Stimulated activated CD4-positive, alpha-beta T cell treated with anti-CD3 and anti-CD28 coated beads, Interleukin-4, amount 100 ng/mL, for 4 hours (primary cell): ENCODE measurements around the gene SCAND1.
A peak's percentile ranks its signal among the peaks of the same experiment; 100 is the strongest.
"Not testable (repeated sequence)": the region's sequence is repeated elsewhere in the genome, so short reads cannot be mapped to it uniquely, and the experiment has no call there.

ENCODE experiments used
- DNase-seq, 2 experiments: peaks; one replicate each; pipeline ENCODE4 v3.0.0-alpha.2; 2020

Gene SCAND1

GRCh38 chr20:35954200-35954906 lies at the start of gene SCAND1:
TSS of gene SCAND1 (minus strand) at chr20:35954502. CDS start at chr20:35954284, 218 bp downstream.
- DNase-seq: peak; percentile 94 to 96

DNA sequence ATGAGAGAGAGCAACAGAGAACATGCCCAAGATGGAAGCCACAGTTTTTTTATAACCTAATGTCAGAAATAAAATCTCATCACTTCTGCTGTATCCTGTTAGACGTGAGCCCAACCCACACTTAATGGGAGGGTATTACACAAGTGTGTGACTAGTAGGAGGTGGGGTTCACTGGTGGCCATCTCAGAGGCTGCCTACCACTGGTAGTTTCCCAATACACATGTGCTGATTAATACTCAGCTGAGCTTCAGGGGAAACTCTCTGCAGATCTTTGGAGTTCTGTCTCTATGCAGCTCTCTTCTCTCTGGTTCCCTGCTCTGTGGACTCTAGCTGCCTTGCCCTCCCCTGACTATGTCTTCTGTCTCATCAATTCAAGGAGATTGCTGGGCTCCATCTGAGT lies 49.7 kb upstream of the SCAND1 start:
- DNase-seq: no peak

DNA sequence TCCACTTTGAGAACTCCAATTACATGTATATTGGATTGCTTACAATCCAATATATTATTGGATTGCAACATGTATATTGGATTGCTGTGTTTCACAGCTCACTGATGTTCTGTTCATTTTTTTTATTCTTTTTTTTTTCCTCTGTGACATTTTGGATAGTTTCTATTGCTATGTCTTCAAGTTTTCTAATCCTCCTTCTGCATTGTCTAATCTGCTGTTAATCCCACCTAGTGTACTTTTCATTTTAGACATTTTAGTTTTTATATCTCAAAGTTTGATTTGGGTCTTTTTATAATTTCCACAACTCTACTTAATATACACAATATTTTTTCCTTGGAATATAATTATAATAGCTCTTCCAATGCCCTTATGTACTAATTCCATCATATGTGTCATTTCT lies 48.6 kb upstream of the SCAND1 start:
- DNase-seq: no peak

- not testable (repeated sequence) for DNase-seq
These were observed 47.0 kb upstream of the SCAND1 start for GRCh38 chr20:36001331-36001730.

DNA sequence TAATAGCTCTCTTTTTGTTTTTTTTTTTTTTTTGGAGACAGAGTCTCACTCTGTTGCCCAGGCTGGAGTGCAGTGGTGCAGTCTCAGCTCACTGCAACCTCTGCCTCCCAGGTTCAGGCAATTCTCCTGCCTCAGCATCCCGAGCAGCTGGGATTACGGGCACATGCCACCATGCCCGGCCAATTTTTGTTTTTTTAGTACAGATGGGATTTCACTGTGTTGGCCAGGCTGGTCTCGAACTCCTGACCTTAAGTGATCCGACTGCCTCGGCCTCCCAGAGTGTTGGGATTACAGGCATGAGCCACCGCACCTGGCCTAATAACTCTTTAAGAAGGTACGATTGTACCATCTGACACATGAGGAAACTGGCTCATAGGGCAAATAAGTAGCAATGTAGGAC lies 42.2 kb upstream of the SCAND1 start:
- DNase-seq: not testable (repeated sequence)

DNA sequence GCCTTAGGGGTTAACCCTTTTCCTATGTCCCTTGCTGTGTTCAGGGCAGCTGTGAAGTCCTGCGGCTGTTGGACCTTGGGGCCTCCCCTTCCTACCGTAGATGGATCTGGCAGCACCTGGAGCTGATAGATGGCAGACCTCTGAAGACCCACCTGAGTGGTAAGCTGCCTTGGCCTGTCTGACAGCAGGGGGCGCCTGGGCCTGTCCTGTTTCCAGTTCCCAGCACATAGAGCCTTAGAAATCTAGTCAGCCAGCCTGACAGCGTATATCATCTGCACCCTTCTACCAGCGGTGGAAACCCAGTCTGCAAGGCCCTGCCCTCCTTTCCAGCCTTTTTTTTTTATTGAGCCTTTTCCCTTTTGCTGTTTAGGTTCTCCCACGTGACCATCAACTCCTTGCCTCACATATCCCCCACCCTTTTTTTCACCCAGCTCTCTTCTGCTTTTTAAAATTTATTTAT lies 40.7 kb upstream of the SCAND1 start:
- peak; percentile 76 to 80 for DNase-seq

GRCh38 chr20:35992713-35993335 lies 38.5 kb upstream of the SCAND1 start:
- DNase-seq: peak; percentile 2 to 16

- DNase-seq: no peak
These were observed 37.0 kb upstream of the SCAND1 start for GRCh38 chr20:35991142-35991771.

DNA sequence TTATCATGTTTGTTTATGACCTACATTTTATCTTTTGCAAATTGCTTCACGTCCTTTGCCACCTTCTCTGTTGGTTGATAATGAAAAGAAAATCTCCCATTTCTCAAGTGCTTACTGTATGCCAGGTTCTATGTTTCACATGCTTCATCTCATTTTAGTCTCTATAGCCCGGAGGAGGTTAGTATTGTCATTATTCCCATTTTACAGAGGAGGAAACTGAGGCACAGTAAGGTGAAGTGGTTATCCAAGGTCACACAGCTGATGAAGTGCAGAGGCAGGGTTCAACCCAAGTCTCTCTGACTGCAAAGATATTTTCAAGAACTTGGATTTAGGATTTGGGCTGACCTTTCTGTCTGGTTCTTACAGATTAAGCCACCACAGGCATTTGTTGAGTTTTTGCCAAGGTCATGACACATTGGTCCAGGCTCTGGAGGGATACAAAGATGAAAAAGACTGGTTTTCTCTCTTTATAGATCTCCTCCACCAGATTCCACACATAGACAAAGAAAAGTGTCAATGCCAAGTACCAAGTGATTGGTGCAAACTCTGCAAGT lies 34.7 kb upstream of the SCAND1 start:
- no peak for DNase-seq

DNA sequence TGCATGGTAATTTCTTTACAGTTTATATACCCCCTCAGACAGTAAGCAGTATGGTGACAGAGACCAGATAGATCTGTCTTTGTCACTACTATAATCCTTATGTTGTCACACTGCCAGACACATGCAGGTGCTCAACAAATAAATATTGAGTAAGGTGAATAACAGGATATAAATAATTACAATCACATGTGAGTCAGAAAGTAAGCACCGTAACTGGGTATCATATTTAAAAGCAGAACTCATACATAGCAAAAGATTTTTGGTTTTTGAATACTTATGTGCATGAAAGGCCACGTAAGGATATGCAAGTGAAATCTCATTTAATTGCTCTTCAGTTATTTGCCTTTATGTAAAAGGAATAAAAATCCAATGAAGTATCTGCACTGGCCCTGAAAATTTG lies 31.5 kb upstream of the SCAND1 start:
- no peak for DNase-seq

GRCh38 chr20:35984382-35984781 lies 30.1 kb upstream of the SCAND1 start:
- no peak for DNase-seq

- DNase-seq: no peak
These were observed 27.7 kb upstream of the SCAND1 start for GRCh38 chr20:35981969-35982368.

DNA sequence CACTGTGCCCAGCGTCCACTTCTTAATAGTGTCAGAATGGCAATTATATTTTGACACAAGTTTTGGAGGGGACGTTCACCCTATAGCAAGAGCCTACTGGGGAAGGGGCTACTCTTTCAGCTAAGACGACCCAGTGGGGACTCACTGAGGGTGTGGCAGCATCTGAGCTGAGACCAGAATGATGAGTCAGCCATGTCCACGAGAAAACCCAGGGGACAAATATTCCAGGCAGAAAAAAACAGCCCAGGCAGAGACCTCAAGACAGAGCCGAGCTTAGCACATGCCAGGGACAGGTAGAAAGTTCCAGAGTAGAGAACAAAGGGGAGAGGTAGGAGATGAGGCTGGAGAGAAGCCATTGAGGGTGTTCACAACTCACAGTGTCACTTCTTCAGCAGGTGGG lies 25.2 kb upstream of the SCAND1 start:
- no peak for DNase-seq

DNA sequence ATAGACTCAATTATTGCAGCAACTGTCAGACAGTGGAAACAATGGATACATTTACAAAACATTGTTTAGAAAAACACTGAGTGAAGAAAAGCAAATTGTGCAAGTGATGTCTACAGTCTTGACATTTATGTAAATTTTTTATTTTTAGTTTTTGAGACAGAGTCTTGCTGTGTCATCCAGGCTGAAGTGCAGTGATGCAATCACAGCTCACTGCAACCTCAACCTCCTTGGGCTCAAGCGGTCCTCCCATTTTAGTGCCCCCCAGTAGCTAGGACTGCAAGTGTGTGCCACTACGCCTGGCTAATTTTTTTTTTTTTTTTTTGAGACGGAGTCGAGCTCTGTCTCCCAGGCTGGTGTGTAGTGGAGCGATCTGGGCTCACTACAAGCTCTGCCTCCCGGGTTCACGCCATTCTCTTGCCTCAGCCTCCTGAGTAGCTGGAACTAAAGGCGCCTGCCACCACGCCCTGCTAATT lies 23.8 kb upstream of the SCAND1 start:
- no peak for DNase-seq

DNA sequence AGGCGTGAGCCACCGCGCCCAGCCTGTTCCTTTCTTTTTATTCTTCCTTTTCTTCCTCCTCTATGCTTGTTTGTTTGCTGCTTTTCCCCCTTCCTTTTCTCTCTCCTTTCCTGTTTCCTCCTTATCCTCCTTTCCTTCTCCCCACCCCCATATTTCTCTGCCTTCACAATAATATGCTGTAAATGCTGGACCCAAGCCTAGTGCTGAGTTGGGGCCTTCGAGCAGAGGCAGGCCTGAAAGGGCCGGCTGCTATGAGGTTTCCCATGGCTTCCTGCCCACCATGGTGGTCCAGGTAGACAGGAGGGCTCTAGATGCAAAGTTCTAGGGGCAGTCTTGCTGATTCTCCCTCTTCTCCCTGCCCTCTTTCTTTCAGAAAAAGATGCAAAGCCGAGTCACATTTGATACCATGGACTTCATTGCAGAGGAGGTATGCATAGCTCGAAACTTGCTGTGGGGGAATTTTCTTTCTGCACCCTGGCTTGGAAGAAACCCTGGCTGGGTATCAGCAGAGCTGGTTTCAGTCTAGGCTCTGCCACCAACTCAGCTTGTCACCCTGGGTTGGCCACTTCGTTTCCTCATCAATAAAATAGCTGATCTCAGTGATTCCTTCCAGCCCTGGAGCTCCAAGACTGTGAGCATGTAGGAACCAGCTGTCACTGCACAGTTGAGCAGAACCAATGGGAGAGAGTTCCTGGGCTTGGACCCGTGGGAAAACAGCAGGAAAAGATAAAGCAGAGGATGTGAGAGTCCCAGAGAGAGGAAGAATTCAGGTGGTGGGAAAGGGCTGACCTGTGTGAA lies 21.5 kb upstream of the SCAND1 start:
- no peak for DNase-seq

DNA sequence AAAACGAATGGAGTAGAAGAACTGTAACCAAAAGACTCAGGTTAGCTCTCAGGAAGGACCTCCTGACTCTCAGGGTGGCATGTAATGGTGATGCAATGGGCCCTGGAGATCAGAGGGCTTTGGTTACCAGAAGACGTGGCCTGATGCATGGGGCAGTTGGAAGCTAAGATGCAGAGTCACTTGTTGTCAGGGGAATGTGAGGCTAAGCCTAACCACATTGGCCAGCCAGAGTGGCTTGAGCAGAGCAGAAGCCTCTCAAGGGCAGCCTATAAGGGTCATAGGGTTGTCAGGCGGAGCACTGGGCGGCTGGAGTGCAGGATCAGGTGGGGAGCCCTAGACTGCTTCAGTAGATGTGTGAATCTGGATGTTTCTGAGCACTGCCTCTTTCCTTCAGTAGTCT lies 20.0 kb upstream of the SCAND1 start:
- no peak for DNase-seq

DNA sequence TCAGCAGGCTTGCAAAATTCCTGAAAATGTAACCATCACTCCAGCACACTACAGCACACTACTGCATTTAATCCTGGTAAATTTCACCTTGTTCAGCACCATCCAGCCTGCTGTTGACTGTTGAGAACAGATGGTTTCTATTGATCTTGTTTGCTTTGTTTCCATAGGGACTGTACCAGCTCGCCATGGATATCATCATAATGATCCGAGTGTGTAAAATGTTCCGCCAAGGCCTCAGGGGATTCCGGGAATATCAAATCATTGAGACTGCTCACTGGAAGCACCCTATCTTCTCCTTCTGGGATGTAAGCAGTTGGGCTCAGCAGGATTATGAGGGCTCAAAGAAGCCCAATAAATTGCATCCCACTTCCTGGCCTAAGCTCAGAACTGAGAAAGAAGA lies 18.2 kb upstream of the SCAND1 start:
- no peak for DNase-seq

DNA sequence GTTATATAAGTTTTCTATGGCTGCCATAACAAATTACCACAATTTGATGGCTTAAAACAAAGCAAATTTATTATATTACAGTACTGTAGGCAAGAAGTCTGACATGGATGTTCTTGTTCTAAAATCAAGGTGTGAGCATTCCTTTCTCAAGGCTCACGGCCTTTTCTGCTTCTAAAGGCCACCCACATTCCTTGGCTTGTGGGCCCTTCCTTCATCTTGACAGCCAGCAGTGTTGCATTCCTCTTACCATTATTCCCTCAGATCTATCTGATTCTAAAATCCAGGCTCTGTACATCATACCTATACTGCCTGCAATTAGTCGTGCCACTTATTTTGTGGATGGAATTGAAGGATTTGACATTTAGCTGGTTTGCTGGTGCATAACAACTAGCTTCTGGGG lies 17.7 kb upstream of the SCAND1 start:
- DNase-seq: no peak

GRCh38 chr20:35968930-35969329 lies 14.6 kb upstream of the SCAND1 start:
- no peak for DNase-seq

DNA sequence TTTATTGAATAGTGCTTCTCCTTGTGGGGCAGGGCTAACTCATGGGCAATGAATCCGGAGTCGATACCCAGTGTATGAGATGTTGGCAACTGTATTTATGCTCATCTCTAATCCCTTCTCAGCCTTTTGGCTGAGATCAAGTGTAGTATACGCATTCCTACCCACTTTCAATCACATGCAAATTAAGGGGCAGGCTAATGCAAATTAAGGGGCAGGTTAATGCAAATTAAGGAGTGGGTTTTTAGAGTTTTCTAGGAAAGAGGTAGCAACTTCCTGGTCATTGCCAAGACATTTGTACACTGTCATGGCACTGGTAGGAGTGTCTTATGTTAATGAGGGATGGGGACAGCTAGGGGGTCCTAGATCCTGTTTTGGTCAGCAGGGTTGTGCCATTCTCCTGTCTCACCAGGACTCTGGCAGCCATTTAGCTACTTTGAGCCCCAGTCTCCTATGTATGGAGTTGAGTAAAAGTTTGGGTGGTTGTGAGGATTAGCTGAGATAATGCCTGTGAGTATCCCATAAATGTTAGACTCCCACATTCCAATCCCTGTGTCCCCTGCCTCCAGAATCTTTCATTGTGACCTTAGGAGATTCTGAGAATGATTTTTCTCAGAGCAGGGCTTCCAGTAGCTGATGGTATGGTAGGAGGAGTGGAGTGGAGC lies 13.8 kb upstream of the SCAND1 start, which contains the start of gene CNBD2:
TSS of gene CNBD2 (plus strand) at position 612 of the 662 bp plus-strand sequence. CDS start 173 bp downstream, outside the sequence.
- no peak for DNase-seq

DNA sequence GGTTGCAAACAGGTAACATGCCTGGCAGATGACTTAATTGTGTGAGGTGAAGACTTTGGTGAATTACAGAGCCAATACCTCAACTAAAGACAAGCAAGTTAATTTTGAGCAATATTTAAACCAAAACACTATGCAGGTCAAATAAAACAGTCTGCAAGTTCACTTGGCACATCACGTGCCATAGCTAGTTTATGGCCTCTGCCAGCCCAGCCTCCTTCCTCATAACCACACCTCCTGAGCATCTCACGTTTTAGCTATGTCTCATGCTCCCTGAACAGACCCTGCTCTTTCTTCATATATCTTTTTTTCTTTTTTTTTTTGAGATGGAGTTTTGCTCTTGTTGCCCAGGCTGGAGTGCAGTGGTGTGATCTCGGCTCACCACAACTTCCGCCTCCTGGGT lies 9.6 kb upstream of the SCAND1 start:
- no peak for DNase-seq

DNA sequence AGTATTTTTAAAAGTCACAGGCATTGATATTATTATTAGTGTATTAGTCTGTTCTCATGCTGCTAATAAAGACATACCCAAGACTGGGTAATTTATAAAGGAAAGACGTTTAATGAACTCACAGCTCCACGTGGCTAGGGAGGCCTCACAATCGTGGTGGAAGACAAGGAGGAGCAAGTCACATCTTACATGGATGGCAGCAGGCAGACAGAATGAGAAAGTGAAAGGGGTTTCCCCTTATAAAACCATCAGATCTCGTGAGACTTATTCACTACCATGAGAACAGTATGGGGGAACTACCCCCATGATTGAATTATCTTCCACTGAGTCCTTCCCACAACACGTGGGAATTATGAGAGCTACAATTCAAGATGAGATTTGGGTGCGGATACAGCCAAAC lies 5.0 kb upstream of the SCAND1 start:
- not testable (repeated sequence) for DNase-seq
